ENCODE results near the gene BIN1.

Gene BIN1

GRCh38 chr2:127045792-127046501 is 61.0 kb downstream of the BIN1 start:
- no peak for DNase-seq (ENCODE audit: low read depth, low spot score)
- peaks cover 4% of the 10 kb centered on the region; the same call in 1 of the 2 replicates for H3K4me1 ChIP-seq (ENCODE audit: control insufficient read depth, insufficient read depth, low read length)
- WGBS (ENCODE audit: insufficient coverage, insufficient read length), result no CpG with 5 or more reads among the region's 20 CpGs
- no peaks in the 10 kb centered on the region for H3K9me3 ChIP-seq (ENCODE audit: control insufficient read depth, insufficient read depth, low read length)
- no peaks in the 10 kb centered on the region for H3K27me3 ChIP-seq (ENCODE audit: control insufficient read depth, insufficient read depth, low read length)
- H3K4me3 ChIP-seq (ENCODE audit: low read length), result no peak overlapping the region
- H3K27ac ChIP-seq (ENCODE audit: low read length), result no peak overlapping the region
- no peaks in the 10 kb centered on the region; the same call in 1 of the 2 replicates for H3K36me3 ChIP-seq (ENCODE audit: control insufficient read depth, insufficient read depth, low read length)

DNA sequence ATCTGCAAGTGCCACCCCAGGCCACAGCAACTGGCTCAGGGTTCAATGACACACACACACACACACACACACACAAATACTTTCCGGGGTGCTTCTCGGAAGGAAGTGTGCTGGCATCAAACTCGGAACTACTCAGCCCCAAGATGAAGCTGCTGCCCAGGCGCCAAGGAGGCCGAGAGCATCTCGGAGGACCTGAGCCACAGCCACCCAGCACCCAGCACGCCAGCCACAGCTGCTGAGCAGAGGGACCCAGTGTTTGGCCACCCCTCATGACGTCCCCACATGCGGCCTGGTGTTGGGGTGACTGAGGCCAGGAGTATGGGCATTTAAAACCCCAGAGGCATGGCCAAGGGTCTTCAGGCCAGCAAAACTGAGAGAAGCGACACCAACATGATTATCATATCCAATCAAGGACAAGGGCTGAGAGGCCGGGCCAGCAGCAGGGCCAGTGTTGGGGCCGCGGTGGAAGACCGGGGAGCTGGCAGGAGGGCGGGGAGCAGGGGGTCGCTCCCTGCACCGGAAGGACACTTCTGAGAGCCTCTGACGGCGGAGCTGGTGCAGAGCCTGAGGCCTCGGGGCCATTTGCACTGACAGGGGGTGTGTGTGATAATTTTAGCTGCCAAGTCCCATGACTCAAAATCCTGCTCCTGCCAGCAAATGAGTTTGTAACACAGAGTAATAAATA is 61.8 kb downstream of the BIN1 start:
- peaks cover 3% of the 10 kb centered on the region; the same call in 1 of the 2 replicates for H3K4me1 ChIP-seq (ENCODE audit: control insufficient read depth, insufficient read depth, low read length)
- no peak overlapping the region for H3K27ac ChIP-seq (ENCODE audit: low read length)
- no peak overlapping the region for H3K4me3 ChIP-seq (ENCODE audit: low read length)
- WGBS (ENCODE audit: insufficient coverage, insufficient read length), result no CpG with 5 or more reads among the region's 20 CpGs
- H3K27me3 ChIP-seq (ENCODE audit: control insufficient read depth, insufficient read depth, low read length), result no peaks in the 10 kb centered on the region
- no peaks in the 10 kb centered on the region; the same call in 1 of the 2 replicates for H3K36me3 ChIP-seq (ENCODE audit: control insufficient read depth, insufficient read depth, low read length)
- no peaks in the 10 kb centered on the region for H3K9me3 ChIP-seq (ENCODE audit: control insufficient read depth, insufficient read depth, low read length)
- no peak for DNase-seq (ENCODE audit: low read depth, low spot score)

DNA sequence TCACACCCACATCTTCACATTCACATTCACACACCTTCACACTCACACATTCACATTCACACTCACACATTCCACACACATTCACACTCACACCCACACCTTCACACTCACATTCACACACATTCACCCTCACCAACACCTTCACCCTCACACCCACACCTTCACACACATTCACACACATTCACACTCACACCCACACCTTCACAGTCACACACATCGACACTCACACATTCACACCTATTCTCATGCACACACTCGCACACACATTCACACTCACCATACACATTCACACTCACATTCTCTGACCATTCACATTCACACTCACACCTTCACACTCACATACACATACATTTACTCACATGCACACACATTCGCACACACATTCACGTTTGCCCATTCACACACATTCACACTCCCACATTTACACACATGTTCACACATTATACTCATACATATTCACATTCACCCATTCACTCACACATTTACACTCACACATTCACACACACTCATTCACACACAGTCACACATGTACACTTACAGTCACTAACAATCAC is 62.7 kb downstream of the BIN1 start:
- Histone ChIP-seq H3K9me3 (ENCODE audit: control insufficient read depth, insufficient read depth, low read length) (no peaks in the 10 kb centered on the region), H3K27ac (ENCODE audit: low read length) (no peak overlapping the region), H3K4me1 (ENCODE audit: control insufficient read depth, insufficient read depth, low read length) (0 out of 2 replicates have a peak, but pooled peaks cover 1% of the 10 kb centered on the region), H3K4me3 (ENCODE audit: low read length) (no peak overlapping the region), H3K36me3 (ENCODE audit: control insufficient read depth, insufficient read depth, low read length) (no peaks in the 10 kb centered on the region; the same call in 1 of the 2 replicates), H3K27me3 (ENCODE audit: control insufficient read depth, insufficient read depth, low read length) (no peaks in the 10 kb centered on the region)
- no peak for DNase-seq (ENCODE audit: low read depth, low spot score)
- WGBS (ENCODE audit: insufficient coverage, insufficient read length), result 100% methylated on average over 4 of the region's 4 CpGs

DNA sequence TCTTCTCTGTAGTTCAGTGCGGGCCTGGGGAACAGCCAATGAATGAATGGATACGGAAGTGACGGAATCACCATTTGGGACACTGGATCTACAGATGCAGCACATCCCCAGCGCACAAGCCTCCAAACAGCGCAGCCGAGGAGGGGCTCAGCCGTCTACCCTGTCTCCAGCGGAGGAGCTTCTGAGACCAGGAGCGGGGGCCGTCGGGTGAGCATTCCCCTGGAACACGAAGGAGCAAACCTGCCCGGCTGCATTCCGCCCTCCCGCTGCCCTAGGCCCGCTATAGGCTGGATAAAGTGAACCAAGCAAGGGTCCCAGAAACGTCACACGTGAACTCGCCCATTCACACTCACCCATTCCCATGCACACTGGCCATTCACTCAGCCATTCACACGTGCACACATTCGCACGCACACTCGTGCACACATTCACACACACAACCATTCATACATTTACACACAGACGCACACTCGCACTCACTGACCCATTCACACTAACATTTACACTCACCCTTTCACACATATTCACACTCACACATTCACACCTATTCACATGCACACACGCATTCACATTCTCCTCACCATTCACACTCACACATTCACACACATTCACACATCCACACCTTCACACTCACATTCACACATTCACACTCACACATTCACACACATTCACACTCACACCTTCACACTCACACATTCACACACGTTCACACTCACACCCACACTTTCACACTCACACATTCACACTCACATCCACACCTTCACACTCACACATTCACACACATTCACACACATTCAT is 63.4 kb downstream of the BIN1 start:
- Histone ChIP-seq H3K4me1 (ENCODE audit: control insufficient read depth, insufficient read depth, low read length) (0 out of 2 replicates have a peak, but pooled peaks cover 1% of the 10 kb centered on the region), H3K9me3 (ENCODE audit: control insufficient read depth, insufficient read depth, low read length) (no peaks in the 10 kb centered on the region), H3K36me3 (ENCODE audit: control insufficient read depth, insufficient read depth, low read length) (no peaks in the 10 kb centered on the region; the same call in 1 of the 2 replicates), H3K27ac (ENCODE audit: low read length) (no peak overlapping the region), H3K4me3 (ENCODE audit: low read length) (no peak overlapping the region), H3K27me3 (ENCODE audit: control insufficient read depth, insufficient read depth, low read length) (no peaks in the 10 kb centered on the region)
- WGBS (ENCODE audit: insufficient coverage, insufficient read length), result 100% methylated on average over 8 of the region's 27 CpGs
- DNase-seq (ENCODE audit: low read depth, low spot score), result no peak

- DNase-seq (ENCODE audit: low read depth, low spot score), result no peak
- no CpG with 5 or more reads among the region's 15 CpGs for WGBS (ENCODE audit: insufficient coverage, insufficient read length)
- no peaks in the 10 kb centered on the region; the same call in 1 of the 2 replicates for H3K36me3 ChIP-seq (ENCODE audit: control insufficient read depth, insufficient read depth, low read length)
- no peak overlapping the region for H3K4me3 ChIP-seq (ENCODE audit: low read length)
- H3K9me3 ChIP-seq (ENCODE audit: control insufficient read depth, insufficient read depth, low read length), result no peaks in the 10 kb centered on the region
- no peak overlapping the region for H3K27ac ChIP-seq (ENCODE audit: low read length)
- H3K27me3 ChIP-seq (ENCODE audit: control insufficient read depth, insufficient read depth, low read length), result no peaks in the 10 kb centered on the region
- 0 out of 2 replicates have a peak, but pooled peaks cover 1% of the 10 kb centered on the region for H3K4me1 ChIP-seq (ENCODE audit: control insufficient read depth, insufficient read depth, low read length)
Observed at GRCh38 chr2:127041259-127041970, 65.5 kb downstream of the BIN1 start.

DNA sequence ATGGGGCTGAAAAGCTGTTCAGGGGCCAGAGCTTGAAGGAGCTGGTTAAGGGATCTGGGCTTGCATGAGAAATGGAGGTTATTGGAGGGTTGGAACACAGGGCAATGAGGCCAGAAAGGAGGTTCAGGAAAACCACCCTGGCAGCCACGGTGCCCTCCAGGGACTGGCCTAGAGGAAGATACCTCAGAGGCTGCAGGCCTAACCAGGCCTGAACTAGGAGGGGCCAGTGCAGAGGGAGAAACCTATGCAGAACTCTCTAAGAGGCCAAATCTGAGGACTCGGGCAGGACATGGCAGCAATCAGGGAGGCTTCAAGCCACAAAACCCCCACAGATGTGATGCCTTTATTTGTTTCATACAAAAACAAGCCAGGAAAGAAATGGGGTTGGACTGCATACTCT is 66.8 kb downstream of the BIN1 start:
- no peaks in the 10 kb centered on the region; the same call in 1 of the 2 replicates for H3K36me3 ChIP-seq (ENCODE audit: control insufficient read depth, insufficient read depth, low read length)
- no peak for DNase-seq (ENCODE audit: low read depth, low spot score)
- no peak overlapping the region for H3K4me3 ChIP-seq (ENCODE audit: low read length)
- 0 out of 2 replicates have a peak, but pooled peaks cover 1% of the 10 kb centered on the region for H3K4me1 ChIP-seq (ENCODE audit: control insufficient read depth, insufficient read depth, low read length)
- H3K27ac ChIP-seq (ENCODE audit: low read length), result no peak overlapping the region
- no CpG with 5 or more reads among the region's 2 CpGs for WGBS (ENCODE audit: insufficient coverage, insufficient read length)
- no peaks in the 10 kb centered on the region for H3K9me3 ChIP-seq (ENCODE audit: control insufficient read depth, insufficient read depth, low read length)
- H3K27me3 ChIP-seq (ENCODE audit: control insufficient read depth, insufficient read depth, low read length), result no peaks in the 10 kb centered on the region

DNA sequence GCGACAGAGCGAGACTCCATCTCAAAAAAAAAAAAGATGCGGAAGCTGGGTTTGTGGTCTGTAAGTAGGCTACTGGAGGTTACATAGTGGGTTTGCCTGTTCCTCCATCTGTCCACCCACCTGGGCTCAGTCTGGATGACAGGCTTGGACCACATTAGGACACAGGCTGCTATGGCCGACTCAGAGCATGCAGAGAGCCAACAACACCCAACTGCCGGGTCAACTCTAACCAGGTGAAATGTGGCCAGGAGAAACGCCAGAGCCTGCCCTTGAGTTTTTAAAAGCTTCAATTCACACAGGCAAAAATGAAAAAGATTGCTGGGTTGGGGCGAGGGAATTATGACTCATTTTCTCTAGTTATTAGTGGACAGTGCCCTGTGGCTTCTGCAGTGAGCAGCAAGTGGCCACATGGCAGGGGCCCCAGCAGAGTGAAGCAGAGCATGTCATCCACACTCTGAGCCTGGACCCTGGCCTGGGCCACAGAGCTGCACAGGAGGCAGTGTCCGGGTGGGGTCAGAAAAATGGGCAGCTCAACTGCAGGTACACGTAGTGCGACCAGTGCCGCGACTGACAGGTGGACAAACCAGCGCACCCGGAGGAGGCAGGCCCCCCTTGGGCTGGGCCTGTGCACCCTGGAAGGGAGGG is 67.4 kb downstream of the BIN1 start:
- Histone ChIP-seq H3K4me1 (ENCODE audit: control insufficient read depth, insufficient read depth, low read length) (0 out of 2 replicates have a peak, but pooled peaks cover 1% of the 10 kb centered on the region), H3K9me3 (ENCODE audit: control insufficient read depth, insufficient read depth, low read length) (no peaks in the 10 kb centered on the region), H3K27me3 (ENCODE audit: control insufficient read depth, insufficient read depth, low read length) (no peaks in the 10 kb centered on the region), H3K4me3 (ENCODE audit: low read length) (no peak overlapping the region), H3K27ac (ENCODE audit: low read length) (no peak overlapping the region), H3K36me3 (ENCODE audit: control insufficient read depth, insufficient read depth, low read length) (no peaks in the 10 kb centered on the region; the same call in 1 of the 2 replicates)
- no peak for DNase-seq (ENCODE audit: low read depth, low spot score)
- WGBS (ENCODE audit: insufficient coverage, insufficient read length), result no CpG with 5 or more reads among the region's 14 CpGs

DNA sequence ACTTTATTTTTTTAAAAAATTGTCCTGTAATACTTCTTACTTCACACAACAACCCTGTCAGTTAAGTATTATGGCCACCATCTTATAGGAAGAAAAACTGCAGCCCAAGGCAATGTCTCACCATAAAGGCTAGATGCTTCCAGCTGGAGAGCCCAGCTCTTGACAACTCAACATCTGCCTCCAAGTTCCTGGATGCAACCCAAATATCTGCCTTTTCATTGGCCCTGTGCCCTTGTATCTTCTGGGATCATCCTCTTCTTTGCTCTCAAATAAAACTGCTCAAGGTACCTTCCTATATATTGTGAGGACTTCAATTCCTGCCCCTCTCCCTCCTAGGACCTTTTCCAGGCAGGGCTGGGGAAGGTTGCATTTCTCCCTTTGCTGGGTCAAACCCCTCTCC is 69.5 kb downstream of the BIN1 start:
- H3K27me3 ChIP-seq (ENCODE audit: control insufficient read depth, insufficient read depth, low read length), result no peaks in the 10 kb centered on the region
- no peak for DNase-seq (ENCODE audit: low read depth, low spot score)
- no peak overlapping the region for H3K27ac ChIP-seq (ENCODE audit: low read length)
- H3K4me1 ChIP-seq (ENCODE audit: control insufficient read depth, insufficient read depth, low read length), result no peaks in the 10 kb centered on the region
- no peak overlapping the region for H3K4me3 ChIP-seq (ENCODE audit: low read length)
- no peaks in the 10 kb centered on the region for H3K9me3 ChIP-seq (ENCODE audit: control insufficient read depth, insufficient read depth, low read length)
- no peaks in the 10 kb centered on the region for H3K36me3 ChIP-seq (ENCODE audit: control insufficient read depth, insufficient read depth, low read length)

DNA sequence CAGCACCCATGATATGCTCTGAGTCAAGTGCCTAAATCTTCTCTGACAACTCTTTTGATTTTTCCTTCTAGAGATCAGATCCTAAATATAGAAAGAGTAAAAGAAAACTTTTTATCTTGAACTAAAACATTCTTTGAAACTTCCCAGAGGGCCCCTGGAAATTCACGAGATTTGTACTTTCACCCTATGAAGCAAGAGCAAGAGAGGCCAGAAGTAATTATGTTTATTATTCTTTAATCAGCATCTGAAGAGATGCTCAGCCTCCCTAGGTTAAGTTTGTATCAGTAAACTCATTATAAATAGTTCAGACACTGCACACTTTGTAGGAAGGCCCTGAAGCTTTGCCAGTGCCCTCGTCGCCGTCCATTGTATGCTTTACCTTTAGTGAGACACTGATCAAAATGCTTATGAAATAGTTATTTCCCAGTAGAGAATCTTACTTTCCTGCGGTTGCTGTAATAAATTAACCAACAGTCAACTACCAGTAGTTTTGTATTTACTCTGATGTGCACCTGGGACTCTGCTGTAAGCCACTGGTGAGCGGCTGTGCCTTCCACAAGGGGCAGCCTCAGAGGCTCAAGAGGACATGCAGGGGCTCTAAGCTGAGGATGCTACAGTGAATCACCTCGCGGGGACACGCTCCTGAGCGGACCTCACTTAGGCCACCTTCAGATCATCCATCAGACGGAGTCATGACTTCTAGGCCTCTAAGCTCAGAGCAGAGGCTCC is 71.9 kb downstream of the BIN1 start:
- no peaks in the 10 kb centered on the region for H3K36me3 ChIP-seq (ENCODE audit: control insufficient read depth, insufficient read depth, low read length)
- H3K4me1 ChIP-seq (ENCODE audit: control insufficient read depth, insufficient read depth, low read length), result no peaks in the 10 kb centered on the region
- no CpG with 5 or more reads among the region's 11 CpGs for WGBS (ENCODE audit: insufficient coverage, insufficient read length)
- no peaks in the 10 kb centered on the region for H3K9me3 ChIP-seq (ENCODE audit: control insufficient read depth, insufficient read depth, low read length)
- no peak overlapping the region for H3K4me3 ChIP-seq (ENCODE audit: low read length)
- no peak for DNase-seq (ENCODE audit: low read depth, low spot score)
- no peaks in the 10 kb centered on the region for H3K27me3 ChIP-seq (ENCODE audit: control insufficient read depth, insufficient read depth, low read length)
- no peak overlapping the region for H3K27ac ChIP-seq (ENCODE audit: low read length)

All from iPS DF 6.9 (cell line).